KBM-7 (cell line): ENCODE measurements around the gene TRPM4.

Source experiments
- DNase-seq: peaks from one replicate; pipeline ENCODE4 v3.0.0-alpha.2; 2015
- in situ Hi-C: fragments of 300-500 bp; cut with MboI; formaldehyde crosslinking; loops from 2 replicates; pipeline ENCODE4 v1.14.3; 2020; ENCODE audit warnings: low sequenced_read_pairs, low pct_unique_long_range_greater_than_20kb, mixed read lengths

The TRPM4 gene

DNA sequence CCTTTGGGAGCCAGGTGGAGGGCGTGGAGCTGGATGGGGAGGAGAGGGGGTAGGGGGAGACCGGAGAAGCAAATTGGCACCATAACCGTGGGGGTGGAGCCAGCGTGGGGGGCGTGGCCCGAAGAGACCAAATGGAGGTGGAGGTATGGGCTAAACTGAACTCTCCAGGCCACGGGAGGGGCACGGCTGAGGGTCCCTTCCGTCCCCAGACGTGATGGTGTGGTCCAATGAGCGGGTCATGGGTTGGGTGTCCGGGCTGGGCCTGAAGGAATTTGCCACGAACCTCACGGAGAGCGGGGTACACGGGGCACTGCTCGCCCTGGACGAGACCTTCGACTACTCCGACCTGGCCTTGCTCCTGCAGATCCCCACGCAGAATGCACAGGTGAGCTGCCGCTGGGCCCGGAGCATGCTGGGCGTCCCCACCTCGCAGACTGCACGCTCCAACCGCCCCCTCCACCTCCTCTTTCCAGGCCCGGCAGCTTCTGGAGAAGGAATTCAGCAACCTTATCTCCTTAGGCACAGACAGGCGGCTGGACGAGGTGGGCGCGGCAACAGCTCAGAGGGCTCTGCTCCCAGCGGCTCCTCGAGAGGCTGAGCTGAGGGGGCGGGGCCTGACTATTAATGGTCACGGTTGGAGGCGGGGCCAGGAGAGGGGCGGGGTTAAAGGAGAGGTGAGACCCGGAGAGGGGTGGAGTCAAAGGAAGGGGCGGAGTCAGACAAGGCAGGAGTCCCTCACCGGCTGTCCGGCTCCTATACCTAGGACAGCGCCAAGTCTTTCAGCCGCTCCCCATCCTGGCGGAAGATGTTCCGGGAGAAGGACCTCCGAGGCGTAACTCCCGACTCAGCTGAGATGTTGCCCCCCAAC is 8.6 kb upstream of the TRPM4 start:
- DNase-seq, result peak; percentile 89
- in situ Hi-C loops, result no loop called here

DNA sequence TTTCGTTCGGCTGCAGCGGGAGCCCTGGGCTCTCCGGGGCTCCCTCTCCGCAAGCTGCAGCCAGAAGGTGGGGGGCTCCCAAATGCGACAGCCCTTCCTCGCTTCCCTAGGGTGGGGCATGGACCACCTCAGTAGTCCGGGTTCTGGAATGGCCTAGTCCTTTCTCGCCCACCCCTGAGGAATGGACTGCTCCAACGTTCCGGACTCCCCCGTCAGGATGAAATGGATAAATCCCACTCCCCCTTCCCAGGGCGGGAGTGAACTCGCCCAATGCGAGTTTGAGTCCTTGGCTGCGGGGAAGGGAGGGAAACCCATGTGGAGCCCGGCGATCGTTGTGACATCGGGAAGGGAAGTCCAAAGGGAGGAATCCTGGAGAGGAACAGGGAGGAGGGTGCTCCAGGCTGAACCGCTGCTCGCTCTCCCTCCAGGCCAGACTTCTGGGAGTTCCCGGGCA is 7.9 kb upstream of the TRPM4 start:
- DNase-seq, result peak; percentile 80
- in situ Hi-C loops, result no loop called here

DNA sequence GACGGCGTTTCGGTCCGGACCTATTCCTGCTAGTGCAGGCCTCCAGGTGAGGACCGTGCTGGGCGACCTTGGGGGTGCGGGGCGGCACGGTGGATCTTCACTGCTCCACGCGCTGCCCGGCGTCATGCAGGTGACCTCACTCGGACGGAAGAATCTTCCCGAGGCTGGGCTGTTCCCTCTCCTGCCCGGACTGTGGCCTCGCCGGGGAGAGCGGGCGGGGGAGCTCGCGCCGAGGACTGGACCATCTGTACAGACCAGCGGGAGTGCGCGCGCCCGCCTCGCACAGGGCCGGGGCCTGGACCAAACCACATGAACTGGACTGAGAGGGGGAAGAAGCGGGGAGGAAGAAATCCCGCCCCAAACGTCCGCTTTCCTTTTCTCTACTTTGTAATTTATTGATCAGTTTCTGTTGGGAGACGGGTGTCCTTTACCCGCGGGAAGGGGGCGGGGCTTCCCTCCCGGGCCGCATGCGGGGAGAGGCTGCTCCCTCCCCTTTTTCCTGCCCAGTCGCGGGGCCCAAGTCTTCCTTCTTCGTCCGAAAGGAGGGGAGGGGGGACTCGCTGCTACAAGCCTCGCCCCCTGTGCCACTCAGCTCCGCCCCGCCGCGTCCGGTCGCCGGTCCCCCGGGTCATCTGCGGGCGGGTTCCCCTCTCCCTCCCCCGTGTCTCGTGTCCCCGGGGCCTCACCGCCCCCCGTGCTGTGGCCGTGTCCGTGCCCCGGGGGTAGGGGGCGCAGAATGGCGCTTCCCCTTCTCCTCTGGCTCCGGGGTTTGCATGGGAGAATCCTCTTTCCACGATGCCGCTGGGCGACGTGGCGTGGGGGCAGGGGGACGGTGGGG is 7.3 kb upstream of the TRPM4 start:
- peak; percentile 91 for DNase-seq
- in situ Hi-C loops, result no loop called here

DNA sequence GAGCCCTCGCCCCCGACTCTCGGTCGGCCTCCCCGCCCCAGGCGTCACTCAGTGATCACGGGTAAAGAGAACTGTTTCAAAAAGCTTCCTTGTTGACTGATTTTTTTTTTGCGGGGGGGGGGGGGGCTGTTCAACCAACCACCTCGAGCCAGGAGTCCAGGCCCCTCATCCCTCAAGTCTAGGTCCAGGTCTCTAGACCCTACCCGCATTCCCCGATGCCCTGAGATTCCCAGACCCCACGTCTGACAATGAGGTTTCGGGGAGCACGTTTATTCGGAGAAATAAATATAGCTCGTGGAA is 6.7 kb upstream of the TRPM4 start:
- no peak for DNase-seq
- in situ Hi-C loops, result no loop called here

DNA sequence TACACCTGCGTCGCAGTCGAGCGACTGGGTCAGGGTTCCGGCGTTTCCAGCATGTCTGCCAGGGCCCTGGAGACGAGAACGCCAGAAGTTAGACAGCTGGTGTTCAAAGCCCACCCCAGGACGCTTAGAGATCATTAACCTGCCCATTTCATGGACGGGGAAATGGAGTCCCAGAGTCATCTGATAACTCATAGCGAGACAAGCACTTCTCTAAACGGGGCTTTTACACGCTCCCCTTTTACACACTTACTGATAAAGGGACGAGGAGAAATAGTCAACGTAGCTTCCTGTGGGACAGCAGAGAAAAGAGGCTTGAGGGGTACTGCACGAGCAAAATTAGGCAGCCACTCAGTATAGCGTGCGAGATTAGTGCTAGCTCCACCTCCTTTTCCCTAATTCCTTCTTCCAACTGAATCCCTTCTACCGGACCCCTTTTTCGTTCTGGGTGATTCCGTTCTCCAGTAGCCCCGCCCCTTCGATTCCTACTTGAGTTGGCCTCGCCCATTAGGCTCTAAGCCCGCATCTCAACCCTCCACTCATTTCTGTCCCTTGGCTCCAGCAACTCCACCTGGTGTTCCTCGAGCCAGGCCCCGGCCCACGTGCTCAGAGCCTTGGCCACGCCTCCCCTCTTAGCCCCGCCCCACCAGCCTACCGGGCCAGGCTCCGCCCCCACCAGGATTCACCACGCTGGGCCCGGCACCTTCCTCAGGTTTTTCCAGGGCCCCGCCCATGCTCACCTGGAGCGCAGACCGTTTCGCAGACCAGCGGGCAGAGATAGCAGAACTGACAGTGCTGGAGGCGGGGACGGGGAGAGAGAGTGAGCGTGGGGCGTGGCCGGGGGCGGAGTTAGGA is 6.1 kb upstream of the TRPM4 start:
- DNase-seq, result peak; percentile 64
- in situ Hi-C loops, result no loop called here

DNA sequence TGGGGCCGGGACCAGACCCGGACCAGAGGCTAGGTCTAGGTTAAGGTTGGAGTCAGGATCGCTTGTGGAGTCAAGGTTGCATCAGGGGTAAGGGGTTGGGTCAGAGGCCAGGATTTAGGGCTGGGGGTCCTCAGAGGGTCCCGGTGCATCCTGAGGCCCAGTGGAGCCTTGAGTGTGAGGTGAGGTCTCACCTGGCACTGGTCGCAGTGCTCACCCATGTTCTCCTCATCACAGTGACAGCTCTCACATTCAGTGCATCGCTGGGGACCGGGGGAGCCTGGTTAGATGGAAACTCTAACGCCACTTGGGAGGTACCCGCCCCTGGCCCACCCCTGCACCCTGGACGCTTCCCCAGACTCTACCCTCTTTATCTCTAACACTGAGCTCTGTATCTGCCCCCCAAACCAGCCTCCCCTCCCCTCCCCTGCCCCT is 5.5 kb upstream of the TRPM4 start:
- no peak for DNase-seq
- in situ Hi-C loops, result no loop called here

DNA sequence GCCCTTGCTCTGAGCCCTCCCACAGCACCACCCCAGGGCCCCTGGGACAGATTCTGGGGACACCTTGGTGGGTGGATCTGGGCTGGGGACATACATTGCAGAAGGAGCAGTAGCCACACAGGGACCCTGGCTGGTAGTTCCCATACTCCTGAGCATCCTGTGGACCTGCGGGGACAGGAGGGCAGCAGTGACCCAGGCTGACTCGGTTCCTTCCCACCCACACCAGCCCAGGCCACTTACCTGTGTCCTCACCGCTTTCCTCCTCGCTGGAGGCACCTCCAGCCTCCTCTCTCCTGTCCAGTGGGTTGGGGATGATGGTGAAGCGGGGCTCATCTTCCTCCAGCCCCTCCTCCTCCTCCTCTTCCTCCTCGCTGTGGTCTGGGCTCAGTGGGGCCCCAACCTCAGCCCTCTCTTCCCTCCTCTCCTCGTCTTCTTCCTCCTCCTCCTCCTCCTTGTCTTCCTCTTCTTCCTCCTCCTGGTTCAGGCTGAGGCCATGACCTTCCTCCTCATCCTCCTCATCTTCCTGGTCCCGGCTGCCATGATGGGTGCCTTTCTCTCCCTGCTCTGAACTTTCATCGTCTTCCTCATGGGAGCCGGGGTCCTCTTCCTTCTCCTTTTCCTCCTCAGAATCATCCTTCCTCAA is 4.3 kb upstream of the TRPM4 start:
- DNase-seq, result no peak
- in situ Hi-C loops, result no loop called here

DNA sequence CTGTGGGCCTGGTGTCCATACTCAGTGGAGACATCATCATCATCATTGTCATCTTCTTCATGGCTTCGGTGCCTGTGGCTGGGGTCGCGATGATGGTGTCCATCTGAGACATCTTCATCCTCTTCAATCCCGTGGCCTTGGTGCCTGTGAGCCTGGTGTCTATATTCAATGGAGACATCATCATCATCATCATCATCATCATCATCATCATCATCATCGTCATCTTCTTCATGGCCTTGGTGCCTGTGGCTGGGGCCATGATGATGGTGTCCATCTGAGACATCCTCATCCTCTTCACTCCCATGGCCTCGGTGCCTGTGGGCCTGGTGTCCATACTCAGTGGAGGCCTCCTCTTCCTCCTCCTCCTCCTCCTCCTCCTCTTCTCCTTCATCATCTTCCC is 3.3 kb upstream of the TRPM4 start:
- DNase-seq, result no peak
- in situ Hi-C loops, result no loop called here

DNA sequence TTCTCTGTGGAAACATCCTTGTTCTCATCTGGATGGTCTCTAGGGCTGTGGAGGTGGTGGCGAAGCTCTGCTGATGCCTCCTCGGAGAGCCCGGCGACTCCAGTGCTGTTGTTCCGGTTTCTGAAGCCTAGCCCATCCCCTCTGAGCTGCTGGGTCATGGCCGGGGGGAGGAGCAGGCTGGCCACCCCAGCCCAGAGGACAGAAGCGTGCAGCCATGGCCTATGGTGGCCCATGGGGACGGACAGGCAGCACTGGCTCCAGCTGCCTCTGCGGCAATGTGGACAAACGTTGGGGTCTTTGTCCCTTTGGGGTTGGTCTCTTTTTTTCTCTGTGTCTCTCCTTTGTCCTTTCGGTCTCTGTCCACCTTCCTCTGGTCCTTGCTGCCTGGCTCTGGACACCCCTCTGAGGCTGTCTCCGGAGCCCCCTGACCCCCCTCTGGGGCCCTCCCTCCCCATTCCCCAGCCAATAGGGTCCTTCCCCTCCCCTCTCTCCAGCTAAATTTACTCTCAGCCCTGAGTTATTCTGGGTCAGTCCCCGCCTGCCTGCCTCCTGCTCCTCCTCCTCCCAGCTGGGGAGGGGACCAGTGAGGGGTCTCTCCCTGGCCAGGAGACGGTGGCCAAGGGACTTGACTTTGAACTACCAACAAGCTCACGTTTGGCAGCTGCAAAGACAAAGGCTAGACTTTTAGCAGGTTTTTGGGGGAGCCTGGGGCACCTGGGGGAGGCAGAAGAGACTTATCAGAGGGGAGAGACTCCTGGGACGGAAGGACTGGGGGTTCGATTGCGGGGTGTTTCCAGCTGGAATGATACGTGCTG is 2.4 kb upstream of the TRPM4 start, which contains the start of gene HRC:
TSS of gene HRC (minus strand) at position 392 of the 815 bp plus-strand sequence. CDS start at position 233, 159 bp downstream.
- in situ Hi-C loops, result no loop called here
- no peak for DNase-seq

DNA sequence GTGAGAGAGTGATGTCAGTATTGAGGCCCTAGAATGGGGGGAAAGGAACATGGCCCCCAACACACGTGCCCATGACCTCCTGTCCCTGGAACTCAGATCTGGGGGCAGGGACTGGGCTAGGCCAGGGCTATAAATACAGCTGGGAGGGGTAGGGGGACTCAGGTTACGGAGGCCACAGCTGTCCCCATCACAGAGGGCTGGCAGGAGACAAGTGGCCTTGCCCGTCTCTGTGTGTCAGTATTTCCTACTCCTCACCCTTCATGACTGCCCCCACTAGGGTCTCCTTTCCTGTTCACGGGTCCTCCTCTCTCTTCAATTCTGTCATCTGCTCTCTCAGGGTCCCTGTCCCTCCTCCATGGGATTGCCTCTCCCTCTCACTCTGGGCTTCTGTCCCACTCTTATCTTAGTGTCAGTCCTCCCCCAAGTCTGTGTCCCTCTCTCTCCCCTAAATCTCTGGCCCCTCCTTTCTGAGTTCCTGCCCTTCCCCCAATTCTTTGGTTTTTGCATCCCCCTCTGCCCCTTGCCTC is 1.7 kb upstream of the TRPM4 start:
- no peak for DNase-seq
- in situ Hi-C loops, result no loop called here

DNA sequence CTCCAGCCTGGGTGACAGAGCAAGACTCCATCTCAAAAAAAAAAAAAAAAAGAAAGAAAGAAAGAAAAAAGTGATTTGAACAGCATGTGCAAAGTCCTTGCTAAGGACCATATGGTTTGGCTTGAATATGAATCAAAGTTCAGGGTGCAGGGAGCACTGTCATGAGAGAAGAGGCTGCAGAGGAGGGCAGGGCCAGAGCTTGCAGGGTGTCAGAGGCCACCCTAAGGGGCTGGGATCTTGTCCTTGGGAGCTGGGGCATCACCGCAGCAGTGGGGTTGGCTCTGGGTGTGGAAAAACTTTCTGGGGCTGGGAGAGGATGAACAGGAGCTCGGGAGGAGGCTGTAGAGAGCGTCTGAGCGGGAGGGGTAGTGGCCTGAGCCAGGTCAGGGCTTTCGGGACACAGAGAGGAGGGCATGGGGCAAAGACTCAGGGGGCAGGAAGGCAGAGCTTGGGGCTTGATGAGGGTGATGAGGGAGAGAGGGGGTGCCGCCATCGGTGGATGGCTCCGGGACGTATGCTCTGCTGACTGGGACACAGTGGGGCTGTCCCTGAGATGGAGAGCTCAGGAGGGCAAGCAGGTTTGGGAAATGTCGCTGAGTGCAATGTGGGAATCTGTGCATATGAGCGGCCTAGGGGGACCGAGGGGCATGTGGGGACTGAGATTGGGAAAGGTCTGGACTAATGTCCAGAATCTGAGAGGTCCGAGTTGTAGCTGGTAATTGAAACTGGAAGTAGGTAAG is 3.0 kb downstream of the TRPM4 start:
- in situ Hi-C loops, result no loop called here

DNA sequence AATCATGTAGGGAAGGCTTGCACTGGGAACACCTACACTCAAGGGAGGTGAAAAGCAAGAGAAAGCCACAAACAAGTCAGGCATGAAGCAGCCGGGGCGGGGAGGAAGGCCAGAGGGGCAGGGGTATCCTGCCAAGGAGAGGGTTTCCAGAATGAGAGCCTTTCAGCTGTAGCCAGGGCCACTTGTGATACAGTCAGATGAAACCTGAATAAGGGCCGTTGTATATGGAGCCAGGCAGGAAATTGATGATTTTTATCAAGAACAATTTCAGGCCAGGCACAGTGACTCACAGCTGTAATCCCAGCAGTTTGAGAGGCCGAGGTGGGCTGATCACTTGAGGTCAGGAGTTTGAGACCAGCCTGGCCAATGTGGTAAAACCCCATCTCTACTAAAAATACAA is 4.4 kb downstream of the TRPM4 start:
- DNase-seq, result no peak
- in situ Hi-C loops, result no loop called here

More for the DNA sequence above, 3.0 kb downstream of the TRPM4 start:
- no peak for DNase-seq

DNA sequence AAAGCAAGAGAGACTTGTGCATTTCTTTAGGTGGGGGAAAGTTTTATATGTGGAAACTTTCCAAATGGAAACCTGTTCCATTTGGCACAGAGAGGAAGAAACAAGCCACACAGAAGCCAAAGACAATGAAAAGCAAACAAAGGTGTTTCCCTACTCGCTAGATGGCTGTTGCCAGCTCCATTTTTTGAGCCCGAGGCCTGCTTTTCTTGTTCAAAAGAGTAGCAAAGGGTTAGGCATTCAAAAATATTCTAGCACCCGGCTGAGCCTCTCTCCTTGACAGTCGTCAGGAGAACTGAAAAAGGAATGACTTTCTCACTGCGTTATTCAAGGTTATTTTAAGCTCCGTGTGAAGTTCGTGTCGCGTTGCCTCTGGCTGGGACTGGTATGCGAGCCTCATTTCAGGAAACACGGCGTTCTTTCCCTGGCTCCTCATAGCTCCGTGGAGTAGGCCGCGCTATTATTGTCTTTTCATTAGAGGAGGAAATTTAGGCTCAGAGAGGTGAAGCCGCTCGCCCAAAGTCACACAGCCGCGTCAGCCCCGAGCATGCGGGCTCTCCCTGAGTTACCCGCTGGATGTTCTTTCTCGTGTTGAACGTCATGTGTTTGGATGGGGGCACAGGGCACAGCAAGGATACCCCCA is 7.6 kb downstream of the TRPM4 start:
- no peak for DNase-seq
- in situ Hi-C loops, result no loop called here

DNA sequence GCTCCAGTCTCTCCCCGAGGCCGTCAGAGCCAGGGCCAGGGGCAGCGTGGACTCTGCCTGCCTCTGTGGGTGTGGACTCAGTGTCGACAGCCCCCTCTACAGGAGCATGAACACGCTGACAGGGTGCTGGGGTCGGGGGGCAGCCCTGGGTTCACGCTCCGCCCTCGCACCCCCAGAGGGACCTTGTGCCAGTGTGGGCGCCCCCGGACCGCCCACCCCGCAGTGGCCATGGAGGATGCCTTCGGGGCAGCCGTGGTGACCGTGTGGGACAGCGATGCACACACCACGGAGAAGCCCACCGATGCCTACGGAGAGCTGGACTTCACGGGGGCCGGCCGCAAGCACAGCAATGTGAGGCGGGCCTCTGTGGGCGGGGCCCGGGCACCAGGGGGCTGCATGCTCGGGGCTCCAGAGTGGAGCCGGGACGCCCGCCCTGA is 8.3 kb downstream of the TRPM4 start:
- DNase-seq, result no peak
- in situ Hi-C loops, result no loop called here

DNA sequence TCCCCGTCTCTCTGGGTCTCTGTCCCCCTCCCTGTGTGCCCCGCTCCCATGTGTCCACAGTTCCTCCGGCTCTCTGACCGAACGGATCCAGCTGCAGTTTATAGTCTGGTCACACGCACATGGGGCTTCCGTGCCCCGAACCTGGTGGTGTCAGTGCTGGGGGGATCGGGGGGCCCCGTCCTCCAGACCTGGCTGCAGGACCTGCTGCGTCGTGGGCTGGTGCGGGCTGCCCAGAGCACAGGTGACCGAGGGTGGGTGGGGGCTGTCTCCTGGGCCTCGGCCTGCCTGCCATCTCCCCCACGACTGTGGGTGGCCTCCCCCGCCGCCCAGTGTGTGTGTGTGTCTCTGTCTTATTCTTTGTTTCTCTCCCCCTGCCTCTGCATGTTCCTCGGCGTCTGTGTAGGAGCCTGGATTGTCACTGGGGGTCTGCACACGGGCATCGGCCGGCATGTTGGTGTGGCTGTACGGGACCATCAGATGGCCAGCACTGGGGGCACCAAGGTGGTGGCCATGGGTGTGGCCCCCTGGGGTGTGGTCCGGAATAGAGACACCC is 10.3 kb downstream of the TRPM4 start:
- in situ Hi-C loops, result no loop called here
- DNase-seq, result no peak

DNA sequence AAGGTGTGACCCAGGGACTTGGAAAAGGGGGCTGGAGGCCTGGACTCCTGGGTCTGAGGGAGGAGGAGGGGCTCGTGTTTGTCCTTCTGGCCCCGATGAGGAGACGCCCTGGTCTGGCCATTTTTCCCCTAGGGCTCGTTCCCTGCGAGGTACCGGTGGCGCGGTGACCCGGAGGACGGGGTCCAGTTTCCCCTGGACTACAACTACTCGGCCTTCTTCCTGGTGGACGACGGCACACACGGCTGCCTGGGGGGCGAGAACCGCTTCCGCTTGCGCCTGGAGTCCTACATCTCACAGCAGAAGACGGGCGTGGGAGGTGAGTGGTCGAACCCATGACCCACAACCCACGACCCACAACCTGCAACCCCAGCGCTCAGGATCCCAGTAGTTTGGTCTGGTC is 10.8 kb downstream of the TRPM4 start:
- in situ Hi-C loops, result no loop called here
- no peak for DNase-seq

DNA sequence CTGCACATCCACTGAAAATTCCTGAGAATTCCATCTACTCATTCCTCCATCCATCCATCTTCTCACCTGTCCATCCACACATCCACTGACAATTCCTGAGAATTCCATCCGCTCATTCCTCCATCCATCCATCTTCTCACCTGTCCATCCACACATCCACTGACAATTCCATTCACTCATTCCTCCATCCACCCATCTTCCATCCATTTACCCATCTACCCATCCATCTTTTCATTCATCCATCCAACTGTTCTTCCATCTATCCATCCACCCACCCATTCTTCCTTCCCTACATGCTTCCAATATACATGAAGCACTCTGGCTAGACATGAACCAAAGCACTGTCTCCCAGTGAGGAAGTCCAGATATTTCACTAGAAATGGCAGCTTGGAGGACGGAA is 15.6 kb downstream of the TRPM4 start:
- in situ Hi-C loops, result no loop called here
- DNase-seq, result no peak
